H1 (cell line): ENCODE data around the gene DCTN1. TPM values are rescaled to one million over a fixed set of nuclear protein-coding genes. Genes with fewer than 3 reads are reported as not detected.
A peak's percentile ranks its signal among the peaks of the same experiment; 100 is the strongest.

ENCODE experiments used
- CTCF ChIA-PET: fragments of 300-600 bp; sonication (Branson Sonifier 250); formaldehyde crosslinking; loops from one replicate; lab custom pipeline; 2021; ENCODE audit not compliant: partially characterized antibody; lab: Charles Lee
- POLR2A ChIA-PET: fragments of 300-600 bp; sonication (Branson Sonifier 250); formaldehyde crosslinking; loops from one replicate; lab custom pipeline; 2021; ENCODE audit warnings: inconsistent platforms; ENCODE audit not compliant: partially characterized antibody; lab: Charles Lee
- DNase-seq, 2 experiments: peaks; one replicate each; pipeline versions ENCODE4 v3.0.0 to v3.0.0-alpha.2; 2010 to 2022; ENCODE audit warnings: low spot score in 2 of 2, low read depth in 1 of 2, mixed read lengths in 1 of 2
- FAIRE-seq: peaks from 2 replicates; lab custom pipeline; 2011; peaks lifted over from hg19 to GRCh38; lab: Jason Lieb, UNC
- H2AFZ ChIP-seq: 2 replicates; pipeline ENCODE4 v1.8.1; 2012; ENCODE audit warnings: low read length, inconsistent platforms
- H2AK5ac ChIP-seq: 2 replicates; pipeline ENCODE4 v1.6.1; 2013; ENCODE audit warnings: low read depth, low read length
- H2BK120ac ChIP-seq: replicated peaks from 2 replicates; pipeline ENCODE3; 2013; ENCODE audit warnings: low read depth, low read length, inconsistent platforms
- H2BK12ac ChIP-seq: 2 replicates; pipeline ENCODE4 v1.6.1; 2013; ENCODE audit warnings: low read depth, low read length
- H2BK15ac ChIP-seq: 2 replicates; pipeline ENCODE4 v1.6.1; 2013; ENCODE audit warnings: low read length
- H2BK20ac ChIP-seq: 2 replicates; pipeline ENCODE4 v1.6.1; 2013; ENCODE audit warnings: low read length
- H2BK5ac ChIP-seq: 2 replicates; pipeline ENCODE4 v1.6.1; 2013; ENCODE audit warnings: low read depth, low read length
- H3K14ac ChIP-seq: 2 replicates; pipeline ENCODE4 v1.6.1; 2013; ENCODE audit warnings: inconsistent platforms; ENCODE audit not compliant: insufficient read length
- H3K18ac ChIP-seq: 2 replicates; pipeline ENCODE4 v1.6.1; 2013; ENCODE audit warnings: low read length; ENCODE audit errors: extremely low read depth
- H3K23ac ChIP-seq: 2 replicates; pipeline ENCODE4 v1.6.1; 2013; ENCODE audit warnings: inconsistent platforms; ENCODE audit not compliant: insufficient read length
- H3K23me2 ChIP-seq: 2 replicates; pipeline ENCODE4 v1.6.1; 2013; ENCODE audit warnings: low read depth, low read length
- H3K27ac ChIP-seq: 2 replicates; pipeline ENCODE4 v1.6.1; 2011; ENCODE audit warnings: low read depth, low read length, inconsistent platforms
- H3K27me3 ChIP-seq, 4 experiments: replicated peaks in 1 of 4; 1 replicate in 1 of 4; 2 replicates in 3 of 4; pipeline versions ENCODE4 v1.6.1 to v1.8.1; 2011 to 2013; ENCODE audit warnings: low read length in 3 of 4, mild to moderate bottlenecking in 3 of 4, inconsistent platforms in 2 of 4, mixed read lengths in 2 of 4, moderate library complexity in 1 of 4; ENCODE audit not compliant: control insufficient read depth in 3 of 4, insufficient read depth in 3 of 4; ENCODE audit errors: extremely low read depth in 1 of 4
- H3K36me3 ChIP-seq, 4 experiments: 2 replicates each; pipeline versions ENCODE4 v1.6.1 to v1.8.1; 2011 to 2013; ENCODE audit warnings: mild to moderate bottlenecking in 4 of 4, low read length in 3 of 4, moderate library complexity in 2 of 4, control low read depth in 1 of 4, inconsistent platforms in 1 of 4; ENCODE audit not compliant: insufficient read depth in 4 of 4, control insufficient read depth in 2 of 4
- H3K4ac ChIP-seq: replicated peaks from 2 replicates; pipeline ENCODE3; 2013; ENCODE audit warnings: low read length, low read depth, mixed read lengths, inconsistent platforms; ENCODE audit not compliant: insufficient read length
- H3K4me1 ChIP-seq, 4 experiments: replicated peaks in 1 of 4; 1 replicate in 1 of 4; 2 replicates in 3 of 4; pipeline versions ENCODE4 v1.6.1 to v1.8.1; 2011 to 2013; ENCODE audit warnings: low read length in 3 of 4, inconsistent platforms in 2 of 4, mixed read lengths in 1 of 4; ENCODE audit not compliant: insufficient read depth in 4 of 4, control insufficient read depth in 3 of 4
- H3K4me2 ChIP-seq, 2 experiments: 2 replicates each; pipeline versions ENCODE4 v1.6.1 to v1.8.1; 2011 to 2013; ENCODE audit warnings: low read depth in 2 of 2, low read length in 2 of 2, control low read depth in 1 of 2, inconsistent platforms in 1 of 2, mild to moderate bottlenecking in 1 of 2; ENCODE audit not compliant: insufficient read depth in 1 of 2
- H3K4me3 ChIP-seq, 4 experiments: fragments of 200-600, 300-600 bp in 1 of 4; sonication (generic), shearing (Covaris generic), sonication (Bioruptor Twin) in 1 of 4; 2 replicates each; pipeline versions ENCODE4 v1.5.1 to v1.8.1; 2011 to 2016; ENCODE audit warnings: low read length in 4 of 4, low read depth in 3 of 4, control low read depth in 2 of 4, inconsistent platforms in 2 of 4, mild to moderate bottlenecking in 2 of 4, mixed read lengths in 1 of 4, moderate library complexity in 1 of 4; ENCODE audit not compliant: insufficient read depth in 2 of 4; ENCODE audit errors: extremely low read depth in 1 of 4
- H3K56ac ChIP-seq: replicated peaks from 2 replicates; pipeline ENCODE3; 2013; ENCODE audit warnings: low read depth, mild to moderate bottlenecking, mixed read lengths, low read length, inconsistent platforms; ENCODE audit not compliant: insufficient read length
- H3K79me1 ChIP-seq: 2 replicates; pipeline ENCODE4 v1.6.1; 2013; ENCODE audit warnings: low read depth, low read length, control low read depth
- H3K79me2 ChIP-seq, 2 experiments: 2 replicates each; pipeline versions ENCODE4 v1.6.1 to v1.8.1; 2012 to 2013; ENCODE audit warnings: low read length in 2 of 2, mild to moderate bottlenecking in 2 of 2, inconsistent platforms in 1 of 2; ENCODE audit not compliant: insufficient read depth in 2 of 2, control insufficient read depth in 1 of 2
- H3K9ac ChIP-seq, 4 experiments: replicated peaks in 1 of 4; 1 replicate in 1 of 4; 2 replicates in 3 of 4; pipeline versions ENCODE4 v1.6.1 to v1.8.1; 2011 to 2013; ENCODE audit warnings: low read depth in 3 of 4, low read length in 3 of 4, control low read depth in 2 of 4, mild to moderate bottlenecking in 2 of 4, moderate library complexity in 2 of 4, inconsistent platforms in 1 of 4; ENCODE audit errors: extremely low read depth in 1 of 4
- H3K9me3 ChIP-seq, 2 experiments: 2 replicates each; pipeline versions ENCODE4 v1.6.1 to v1.8.1; 2012 to 2013; ENCODE audit warnings: mild to moderate bottlenecking in 2 of 2, moderate library complexity in 2 of 2, control low read depth in 1 of 2, inconsistent platforms in 1 of 2, low read depth in 1 of 2, low read length in 1 of 2, mixed read lengths in 1 of 2; ENCODE audit not compliant: insufficient read depth in 2 of 2
- H4K20me1 ChIP-seq, 2 experiments: replicated peaks in 1 of 2; 2 replicates each; pipeline versions ENCODE3 to v1.8.1; 2011 to 2013; ENCODE audit warnings: inconsistent platforms in 2 of 2, low read length in 2 of 2, mild to moderate bottlenecking in 1 of 2; ENCODE audit not compliant: insufficient read depth in 2 of 2, control insufficient read depth in 1 of 2
- H4K5ac ChIP-seq: 2 replicates; pipeline ENCODE4 v1.6.1; 2013; ENCODE audit warnings: low read length, low read depth, mixed read lengths, inconsistent platforms; ENCODE audit not compliant: insufficient read length
- H4K8ac ChIP-seq: 2 replicates; pipeline ENCODE4 v1.8.0; 2013; ENCODE audit warnings: mild to moderate bottlenecking, moderate library complexity, low read length, inconsistent platforms; ENCODE audit not compliant: insufficient read depth; ENCODE audit errors: extremely low read depth
- H4K91ac ChIP-seq: replicated peaks from 2 replicates; pipeline ENCODE3; 2013; ENCODE audit warnings: low read length, mixed read lengths, inconsistent platforms; ENCODE audit not compliant: insufficient read length
- CBX5 ChIP-seq: fragments of 300-800, 300-1000 bp; sonication (generic); IDR thresholded peaks from 2 replicates; pipeline ENCODE4 v1.7.1; 2016; ENCODE audit warnings: antibody characterized with exemption, low read length, low read depth
- CREB1 ChIP-seq: IDR thresholded peaks from 2 replicates; pipeline ENCODE4 v1.6.1; 2012; ENCODE audit warnings: inconsistent platforms
- CTBP2 ChIP-seq: IDR thresholded peaks from 2 replicates; pipeline ENCODE4 v1.7.0; 2011; ENCODE audit warnings: borderline replicate concordance, mild to moderate bottlenecking, moderate library complexity, mixed read lengths, low read length; ENCODE audit not compliant: insufficient read depth, insufficient read length
- EP300 ChIP-seq, 2 experiments: IDR thresholded peaks; 1 replicate in 1 of 2; 2 replicates in 1 of 2; pipeline ENCODE4 v1.6.1; 2011 to 2012; ENCODE audit warnings: low read depth in 2 of 2, low read length in 2 of 2, mild to moderate bottlenecking in 2 of 2, borderline replicate concordance in 1 of 2, inconsistent platforms in 1 of 2, moderate library complexity in 1 of 2
- KDM4A ChIP-seq: IDR thresholded peaks from one replicate; pipeline ENCODE4 v1.7.1; 2012; ENCODE audit warnings: low read depth, mild to moderate bottlenecking, moderate library complexity, low read length, inconsistent platforms; ENCODE audit not compliant: severe bottlenecking
- RBBP5 ChIP-seq: IDR thresholded peaks from 2 replicates; pipeline ENCODE4 v1.7.1; 2012; ENCODE audit warnings: low read depth, mild to moderate bottlenecking, inconsistent platforms, low read length, moderate library complexity, borderline replicate concordance
- RXRA ChIP-seq: IDR thresholded peaks from 2 replicates; pipeline ENCODE4 v1.6.1; 2011; ENCODE audit warnings: low read depth, mild to moderate bottlenecking, low read length, moderate library complexity; ENCODE audit not compliant: insufficient read depth
- SIN3A ChIP-seq, 2 experiments: IDR thresholded peaks in 1 of 2; conservative IDR thresholded peaks in 1 of 2; 2 replicates each; pipeline ENCODE4 v1.6.1; 2011 to 2012; ENCODE audit warnings: low read length in 2 of 2, improper control_type of control experiment in 1 of 2, low read depth in 1 of 2, mild to moderate bottlenecking in 1 of 2
- USF2 ChIP-seq: IDR thresholded peaks from 2 replicates; pipeline ENCODE4 v1.6.1; 2011; ENCODE audit warnings: low read length, improper control_type of control experiment
- WGBS, 2 experiments: shearing (Covaris generic) in 1 of 2; methylation state at CpG; one replicate each; pipeline versions ENCODE4 v1.1.6 to v1.1.7; 2013 to 2015; ENCODE audit warnings: low lambda C conversion rate in 2 of 2, mixed read lengths in 2 of 2, inconsistent platforms in 1 of 2, low coverage in 1 of 2, missing lambda C conversion rate in 1 of 2; ENCODE audit not compliant: insufficient replicate concordance in 2 of 2, insufficient coverage in 1 of 2, insufficient read length in 1 of 2; ENCODE audit errors: extremely low coverage in 1 of 2, missing lambda C conversion rate in 1 of 2; 5-methylcytosine and 5-hydroxymethylcytosine counted together
- polyA plus RNA-seq, 7 experiments: library from polyadenylated mRNA; depleted of rRNA in 3 of 7; stranded (reverse) in 5 of 7; unstranded in 2 of 7; fragments of >200 nt in 5 of 7; fragments of 200-250 nt in 2 of 7; gene quantifications; 1 replicate in 5 of 7; 2 replicates in 1 of 7; 4 replicates in 1 of 7; pipeline versions ENCODE4 v1.2.1 to v1.2.3, GENCODE V29; 2011 to 2013; ENCODE audit warnings: missing spikeins in 2 of 7, mixed read lengths in 2 of 7
- total RNA-seq: library from RNA; stranded (reverse); fragmentation: NEBNext Ultra II Directional; extraction: Animal tissue kit (Norgen Biotek cat#: 25700); gene quantifications from 2 replicates; pipeline ENCODE4 v1.2.1, GENCODE V29; 2021

Gene DCTN1
- total and polyA plus RNA-seq, 2 of the 8 experiments (the other 6 are each of a cell fraction or from before 2014, with no cell fraction given) = 105 to 162 TPM

GRCh38 chr2:74374509-74375205 is 5.5 kb downstream of the DCTN1 start:
- no peak overlapping the region for H2BK120ac ChIP-seq
- H4K8ac ChIP-seq = peak overlapping the region; percentile 60; the same call in 1 of the 2 replicates
- H4K20me1 ChIP-seq = peaks cover 5 to 22% of the 10 kb centered on the region in 2 experiments
- H2BK15ac ChIP-seq = no peak overlapping the region
- H3K27ac ChIP-seq = peak overlapping the region; percentile 61; the same call in 1 of the 2 replicates
- H3K4me1 ChIP-seq = peaks cover 9 to 22% (median 13%) of the 10 kb centered on the region in 4 experiments
- H3K9ac ChIP-seq = peak overlapping the region in 3 of 4 experiments; percentile 6 to 49 (median 46); a peak in 3 of 7 replicates
- H3K79me2 ChIP-seq = peaks cover 4 to 34% of the 10 kb centered on the region in 2 experiments
- FAIRE-seq (peak; percentile 87), DNase-seq (peak; percentile 59 to 87)
- H3K36me3 ChIP-seq = peaks cover 14 to 35% (median 27%) of the 10 kb centered on the region in 4 experiments
- H3K9me3 ChIP-seq = no peaks in the 10 kb centered on the region
- no peak overlapping the region for H4K91ac ChIP-seq
- 28% methylated on average over 18 of the region's 19 CpGs; no CpG with 5 or more reads in 1 of the 2 experiments for WGBS, 2 experiments
- CTCF ChIA-PET = interaction anchor here (1.0 to 3.5 kb wide), 7 partner anchors 17 to 81 kb away, joined by 3 to 13 read pairs (median 4); no protein-coding TSS in a partner anchor
- H3K4ac ChIP-seq = no peak overlapping the region
- POLR2A ChIA-PET = interaction anchor here (0.7 to 1.9 kb wide), 5 partner anchors 9 to 151 kb away, joined by 3 to 8 read pairs (median 3); no protein-coding TSS in a partner anchor
- peak overlapping the region; percentile 68; the same call in 1 of the 2 replicates for H2BK12ac ChIP-seq
- no peak overlapping the region for H3K14ac ChIP-seq
- H4K5ac ChIP-seq = no peak overlapping the region
- H3K27me3 ChIP-seq = no peaks in the 10 kb centered on the region
- H3K23ac ChIP-seq = no peak overlapping the region
- peaks cover 5% of the 10 kb centered on the region for H3K23me2 ChIP-seq
- H3K4me3 ChIP-seq = peak overlapping the region; percentile 27 to 59 (median 53); a peak in 7 of 8 replicates
- peak overlapping the region; percentile 69 to 71 for H3K4me2 ChIP-seq
- H2BK20ac ChIP-seq = no peak overlapping the region
- no peak overlapping the region for H3K18ac ChIP-seq
- no peak overlapping the region for H2AK5ac ChIP-seq
- no peak overlapping the region for H3K56ac ChIP-seq
- H3K79me1 ChIP-seq = peaks cover 24% of the 10 kb centered on the region
- H2BK5ac ChIP-seq = peak overlapping the region; percentile 81
- H2AFZ ChIP-seq = no peak overlapping the region
- TF ChIP-seq CTBP2 (no peak), USF2 (no peak), EP300 (IDR thresholded peaks at IDR 0.05; ENCODE audit: borderline replicate concordance in 1 of 2, low read depth in 2 of 2, low read length in 2 of 2) (no peak), KDM4A (no peak), CBX5 (no peak), SIN3A (conservative IDR thresholded peaks at IDR 0.05 in 1 of 2, IDR thresholded peaks at IDR 0.05 in 1 of 2; ENCODE audit: low read depth in 1 of 2, low read length in 2 of 2) (0 out of 4 replicates have a peak, but pooled peaks of 1 of the 2 experiments have one; percentile 40), RBBP5 (no peak), RXRA (no peak), CREB1 (peak; percentile 85)
